ENCODE measurements around the gene HOMER2. TPM values are rescaled to one million over a fixed set of nuclear protein-coding genes. Genes with fewer than 3 reads are reported as not detected.

HOMER2 gene
- total RNA-seq, 1 donor from 2014 or later = 21.3 TPM

- intact Hi-C loops (cut with micrococcal nuclease) = no loop called here
- no peak for DNase-seq (ENCODE audit: low spot score)
- Mint-ChIP-seq H3K27ac (no peak overlapping the region), H3K36me3 (ENCODE audit: low read depth) (no peaks in the 10 kb centered on the region), H3K4me3 (no peak overlapping the region), H3K4me1 (ENCODE audit: low read depth) (peaks cover 20% of the 10 kb centered on the region), H3K27me3 (ENCODE audit: insufficient read depth) (peaks cover 4% of the 10 kb centered on the region), H3K9me3 (no peaks in the 10 kb centered on the region)
Measured at GRCh38 chr15:82935382-82935781, 17.1 kb downstream of the HOMER2 start.

GRCh38 chr15:82934100-82934880 is 18.2 kb downstream of the HOMER2 start:
- intact Hi-C loops (cut with micrococcal nuclease) = no loop called here
- peaks cover 4% of the 10 kb centered on the region for H3K27me3 Mint-ChIP-seq (ENCODE audit: insufficient read depth)
- no peak for DNase-seq (ENCODE audit: low spot score)
- no peak overlapping the region for H3K27ac Mint-ChIP-seq
- H3K4me1 Mint-ChIP-seq (ENCODE audit: low read depth) = peaks cover 20% of the 10 kb centered on the region
- H3K4me3 Mint-ChIP-seq = no peak overlapping the region
- no peaks in the 10 kb centered on the region for H3K36me3 Mint-ChIP-seq (ENCODE audit: low read depth)
- no peaks in the 10 kb centered on the region for H3K9me3 Mint-ChIP-seq

GRCh38 chr15:82933576-82933975 is 18.9 kb downstream of the HOMER2 start:
- Mint-ChIP-seq H3K9me3 (no peaks in the 10 kb centered on the region), H3K27ac (no peak overlapping the region), H3K4me3 (no peak overlapping the region), H3K4me1 (ENCODE audit: low read depth) (peaks cover 20% of the 10 kb centered on the region), H3K36me3 (ENCODE audit: low read depth) (no peaks in the 10 kb centered on the region), H3K27me3 (ENCODE audit: insufficient read depth) (peaks cover 4% of the 10 kb centered on the region)
- no peak for DNase-seq (ENCODE audit: low spot score)
- intact Hi-C loops (cut with micrococcal nuclease) = no loop called here

GRCh38 chr15:82931221-82931620 is 21.3 kb downstream of the HOMER2 start:
- H3K9me3 Mint-ChIP-seq = no peaks in the 10 kb centered on the region
- intact Hi-C loops (cut with micrococcal nuclease) = no loop called here
- DNase-seq (ENCODE audit: low spot score) = no peak
- H3K4me3 Mint-ChIP-seq = no peak overlapping the region
- H3K36me3 Mint-ChIP-seq (ENCODE audit: low read depth) = no peaks in the 10 kb centered on the region
- H3K4me1 Mint-ChIP-seq (ENCODE audit: low read depth) = peaks cover 20% of the 10 kb centered on the region
- peaks cover 2% of the 10 kb centered on the region for H3K27me3 Mint-ChIP-seq (ENCODE audit: insufficient read depth)
- no peak overlapping the region for H3K27ac Mint-ChIP-seq

- DNase-seq (ENCODE audit: low spot score) = no peak
- no peak overlapping the region for H3K4me3 Mint-ChIP-seq
- H3K27me3 Mint-ChIP-seq (ENCODE audit: insufficient read depth) = peaks cover 2% of the 10 kb centered on the region
- no peaks in the 10 kb centered on the region for H3K9me3 Mint-ChIP-seq
- no peak overlapping the region for H3K27ac Mint-ChIP-seq
- H3K4me1 Mint-ChIP-seq (ENCODE audit: low read depth) = peaks cover 20% of the 10 kb centered on the region
- intact Hi-C loops (cut with micrococcal nuclease) = no loop called here
- H3K36me3 Mint-ChIP-seq (ENCODE audit: low read depth) = no peaks in the 10 kb centered on the region
Measured at GRCh38 chr15:82930461-82930860, 22.1 kb downstream of the HOMER2 start.

GRCh38 chr15:82928711-82929110 is 23.8 kb downstream of the HOMER2 start:
- intact Hi-C loops (cut with micrococcal nuclease) = no loop called here
- no peak for DNase-seq (ENCODE audit: low spot score)
- Mint-ChIP-seq H3K27me3 (ENCODE audit: insufficient read depth) (peaks cover 4% of the 10 kb centered on the region), H3K4me1 (ENCODE audit: low read depth) (peaks cover 6% of the 10 kb centered on the region), H3K4me3 (no peak overlapping the region), H3K27ac (no peak overlapping the region), H3K36me3 (ENCODE audit: low read depth) (no peaks in the 10 kb centered on the region), H3K9me3 (no peaks in the 10 kb centered on the region)

GRCh38 chr15:82923744-82924143 is 28.8 kb downstream of the HOMER2 start:
- no peak for DNase-seq (ENCODE audit: low spot score)
- intact Hi-C loops (cut with micrococcal nuclease) = no loop called here
- H3K9me3 Mint-ChIP-seq = no peaks in the 10 kb centered on the region
- no peak overlapping the region for H3K4me3 Mint-ChIP-seq
- H3K4me1 Mint-ChIP-seq (ENCODE audit: low read depth) = no peaks in the 10 kb centered on the region
- H3K27ac Mint-ChIP-seq = no peak overlapping the region
- no peaks in the 10 kb centered on the region for H3K36me3 Mint-ChIP-seq (ENCODE audit: low read depth)
- H3K27me3 Mint-ChIP-seq (ENCODE audit: insufficient read depth) = peaks cover 8% of the 10 kb centered on the region

- Mint-ChIP-seq H3K9me3 (no peaks in the 10 kb centered on the region), H3K36me3 (ENCODE audit: low read depth) (no peaks in the 10 kb centered on the region), H3K4me3 (no peak overlapping the region), H3K27ac (no peak overlapping the region), H3K27me3 (ENCODE audit: insufficient read depth) (peaks cover 10% of the 10 kb centered on the region), H3K4me1 (ENCODE audit: low read depth) (no peaks in the 10 kb centered on the region)
- no peak for DNase-seq (ENCODE audit: low spot score)
- intact Hi-C loops (cut with micrococcal nuclease) = no loop called here
Measured at GRCh38 chr15:82922737-82923136, 29.8 kb downstream of the HOMER2 start.

GRCh38 chr15:82921939-82922338 is 30.6 kb downstream of the HOMER2 start:
- no peak overlapping the region for H3K4me3 Mint-ChIP-seq
- H3K36me3 Mint-ChIP-seq (ENCODE audit: low read depth) = no peaks in the 10 kb centered on the region
- H3K4me1 Mint-ChIP-seq (ENCODE audit: low read depth) = no peaks in the 10 kb centered on the region
- intact Hi-C loops (cut with micrococcal nuclease) = no loop called here
- no peak for DNase-seq (ENCODE audit: low spot score)
- H3K27me3 Mint-ChIP-seq (ENCODE audit: insufficient read depth) = peaks cover 10% of the 10 kb centered on the region
- H3K9me3 Mint-ChIP-seq = no peaks in the 10 kb centered on the region
- no peak overlapping the region for H3K27ac Mint-ChIP-seq

GRCh38 chr15:82921242-82921641 is 31.3 kb downstream of the HOMER2 start:
- H3K9me3 Mint-ChIP-seq = no peaks in the 10 kb centered on the region
- no peaks in the 10 kb centered on the region for H3K36me3 Mint-ChIP-seq (ENCODE audit: low read depth)
- peaks cover 10% of the 10 kb centered on the region for H3K27me3 Mint-ChIP-seq (ENCODE audit: insufficient read depth)
- DNase-seq (ENCODE audit: low spot score) = no peak
- no peaks in the 10 kb centered on the region for H3K4me1 Mint-ChIP-seq (ENCODE audit: low read depth)
- no peak overlapping the region for H3K4me3 Mint-ChIP-seq
- no peak overlapping the region for H3K27ac Mint-ChIP-seq
- intact Hi-C loops (cut with micrococcal nuclease) = no loop called here

- H3K9me3 Mint-ChIP-seq = no peaks in the 10 kb centered on the region
- peaks cover 9% of the 10 kb centered on the region for H3K27me3 Mint-ChIP-seq (ENCODE audit: insufficient read depth)
- intact Hi-C loops (cut with micrococcal nuclease) = no loop called here
- H3K36me3 Mint-ChIP-seq (ENCODE audit: low read depth) = no peaks in the 10 kb centered on the region
- DNase-seq (ENCODE audit: low spot score) = no peak
- H3K4me1 Mint-ChIP-seq (ENCODE audit: low read depth) = no peaks in the 10 kb centered on the region
- H3K27ac Mint-ChIP-seq = no peak overlapping the region
- H3K4me3 Mint-ChIP-seq = no peak overlapping the region
Measured at GRCh38 chr15:82919231-82919886, 33.2 kb downstream of the HOMER2 start.

GRCh38 chr15:82918607-82919230 is 33.8 kb downstream of the HOMER2 start:
- Mint-ChIP-seq H3K4me3 (no peak overlapping the region), H3K27ac (no peak overlapping the region), H3K9me3 (no peaks in the 10 kb centered on the region), H3K27me3 (ENCODE audit: insufficient read depth) (peaks cover 11% of the 10 kb centered on the region), H3K4me1 (ENCODE audit: low read depth) (no peaks in the 10 kb centered on the region), H3K36me3 (ENCODE audit: low read depth) (no peaks in the 10 kb centered on the region)
- intact Hi-C loops (cut with micrococcal nuclease) = no loop called here
- DNase-seq (ENCODE audit: low spot score) = no peak

- Mint-ChIP-seq H3K27ac (no peak overlapping the region), H3K4me1 (ENCODE audit: low read depth) (no peaks in the 10 kb centered on the region), H3K9me3 (no peaks in the 10 kb centered on the region), H3K36me3 (ENCODE audit: low read depth) (no peaks in the 10 kb centered on the region), H3K27me3 (ENCODE audit: insufficient read depth) (peaks cover 14% of the 10 kb centered on the region), H3K4me3 (no peak overlapping the region)
- intact Hi-C loops (cut with micrococcal nuclease) = no loop called here
- DNase-seq (ENCODE audit: low spot score) = no peak
Measured at GRCh38 chr15:82918162-82918561, 34.4 kb downstream of the HOMER2 start.
